DOHH2 (cell line): ENCODE measurements around the gene BNIPL.

Source experiments
- H3F3A ChIP-seq: fragments of 200-600 bp; sonication (generic), shearing (Covaris generic); 2 replicates; pipeline ENCODE4 v1.6.0; 2016; ENCODE audit warnings: antibody characterized with exemption, mild to moderate bottlenecking; ENCODE audit not compliant: control insufficient read depth, insufficient read depth
- H3K27ac ChIP-seq: fragments of 200-600 bp; sonication (generic); 2 replicates; pipeline ENCODE4 v1.5.1; 2014; ENCODE audit warnings: low read depth, mild to moderate bottlenecking, low read length, moderate library complexity
- H3K27me3 ChIP-seq: fragments of 200-600 bp; sonication (generic); 2 replicates; pipeline ENCODE4 v1.6.1; 2014; ENCODE audit warnings: mild to moderate bottlenecking, low read length, mixed read lengths; ENCODE audit not compliant: control insufficient read depth
- H3K36me3 ChIP-seq: fragments of 200-600 bp; sonication (generic); 2 replicates; pipeline ENCODE4 v1.6.1; 2014; ENCODE audit warnings: mild to moderate bottlenecking, low read length, moderate library complexity, mixed read lengths; ENCODE audit not compliant: control insufficient read depth
- H3K4me1 ChIP-seq: fragments of 200-600 bp; sonication (generic); 2 replicates; pipeline ENCODE4 v1.6.1; 2014; ENCODE audit warnings: mild to moderate bottlenecking, low read length, mixed read lengths; ENCODE audit not compliant: control insufficient read depth
- H3K4me2 ChIP-seq: fragments of 200-600 bp; sonication (generic); 2 replicates; pipeline ENCODE4 v1.6.0; 2014; ENCODE audit warnings: mild to moderate bottlenecking, low read length, moderate library complexity
- H3K4me3 ChIP-seq: fragments of 200-600 bp; sonication (generic); 2 replicates; pipeline ENCODE4 v1.5.1; 2014; ENCODE audit warnings: mild to moderate bottlenecking, low read length, mixed read lengths
- H3K79me2 ChIP-seq: fragments of 200-600 bp; sonication (generic); 2 replicates; pipeline ENCODE4 v1.6.1; 2014; ENCODE audit warnings: mild to moderate bottlenecking, low read length, mixed read lengths; ENCODE audit not compliant: control insufficient read depth
- H3K9me2 ChIP-seq: fragments of 200-600 bp; sonication (generic); replicated peaks from 2 replicates; pipeline ENCODE4 v1.6.1; 2014; ENCODE audit warnings: mild to moderate bottlenecking, low read length, mixed read lengths; ENCODE audit not compliant: control insufficient read depth
- H3K9me3 ChIP-seq: fragments of 200-600 bp; sonication (generic); 2 replicates; pipeline ENCODE4 v1.6.1; 2014; ENCODE audit warnings: antibody characterized with exemption, low read length, mixed read lengths; ENCODE audit not compliant: control insufficient read depth, insufficient read depth
- H4K20me1 ChIP-seq: fragments of 200-600 bp; sonication (generic); 2 replicates; pipeline ENCODE4 v1.6.0; 2014; ENCODE audit warnings: low read depth, mild to moderate bottlenecking, antibody characterized with exemption, low read length, moderate library complexity; ENCODE audit not compliant: control insufficient read depth, insufficient read depth
- CTCF ChIP-seq: fragments of 200-600 bp; sonication (generic); IDR thresholded peaks from one replicate; pipeline ENCODE4 v1.5.1; 2014; ENCODE audit warnings: antibody characterized with exemption, mild to moderate bottlenecking, low read depth, low read length; ENCODE audit not compliant: poor library complexity, severe bottlenecking
- EZH2phosphoT487 ChIP-seq: fragments of 200-600 bp; sonication (generic); IDR thresholded peaks from 2 replicates; pipeline ENCODE4 v1.6.1; 2017; ENCODE audit warnings: borderline replicate concordance, mild to moderate bottlenecking, antibody characterized with exemption, low read length, moderate library complexity, mixed read lengths

The BNIPL gene

GRCh38 chr1:151062741-151063371 lies 26.5 kb downstream of the BNIPL start:
- Histone ChIP-seq H3K4me2 (no peak overlapping the region), H4K20me1 (peaks cover 7% of the 10 kb centered on the region; the same call in 1 of the 2 replicates), H3K27me3 (no peaks in the 10 kb centered on the region), H3K9me3 (no peaks in the 10 kb centered on the region), H3K27ac (no peak overlapping the region), H3F3A (peaks cover 5% of the 10 kb centered on the region), H3K9me2 (no peaks in the 10 kb centered on the region), H3K79me2 (peaks cover 36% of the 10 kb centered on the region), H3K36me3 (peaks cover 17% of the 10 kb centered on the region), H3K4me1 (peaks cover 24% of the 10 kb centered on the region), H3K4me3 (no peak overlapping the region)
- TF ChIP-seq CTCF (no peak), EZH2phosphoT487 (no peak)

- peaks cover 16% of the 10 kb centered on the region for H3F3A ChIP-seq
- TF ChIP-seq EZH2phosphoT487 (no peak), CTCF (no peak)
- peaks cover 23% of the 10 kb centered on the region for H3K79me2 ChIP-seq
These were observed 28.8 kb downstream of the BNIPL start for GRCh38 chr1:151065089-151065645.

GRCh38 chr1:151067185-151067584 lies 30.8 kb downstream of the BNIPL start:
- no peaks in the 10 kb centered on the region for H3K27me3 ChIP-seq
- TF ChIP-seq EZH2phosphoT487: no peak
- TF ChIP-seq CTCF: no peak
- peaks cover 20% of the 10 kb centered on the region for H3K36me3 ChIP-seq
- no peaks in the 10 kb centered on the region for H3K9me3 ChIP-seq
- H3K4me2 ChIP-seq: no peak overlapping the region
- no peaks in the 10 kb centered on the region for H4K20me1 ChIP-seq
- H3K4me1 ChIP-seq: peaks cover 18% of the 10 kb centered on the region
- no peak overlapping the region for H3K4me3 ChIP-seq
- peaks cover 16% of the 10 kb centered on the region for H3F3A ChIP-seq
- H3K9me2 ChIP-seq: no peaks in the 10 kb centered on the region
- H3K79me2 ChIP-seq: peaks cover 20% of the 10 kb centered on the region
- H3K27ac ChIP-seq: no peak overlapping the region

More at GRCh38 chr1:151065089-151065645, 28.8 kb downstream of the BNIPL start:
- Histone ChIP-seq H3K4me1 (peaks cover 23% of the 10 kb centered on the region), H3K9me2 (no peaks in the 10 kb centered on the region), H3K27me3 (no peaks in the 10 kb centered on the region), H3K36me3 (peaks cover 13% of the 10 kb centered on the region), H3K4me2 (no peak overlapping the region), H3K4me3 (no peak overlapping the region), H3K9me3 (no peaks in the 10 kb centered on the region), H4K20me1 (no peaks in the 10 kb centered on the region), H3K27ac (no peak overlapping the region)
